ENCODE results near the gene PLCXD3.

Gene PLCXD3

DNA sequence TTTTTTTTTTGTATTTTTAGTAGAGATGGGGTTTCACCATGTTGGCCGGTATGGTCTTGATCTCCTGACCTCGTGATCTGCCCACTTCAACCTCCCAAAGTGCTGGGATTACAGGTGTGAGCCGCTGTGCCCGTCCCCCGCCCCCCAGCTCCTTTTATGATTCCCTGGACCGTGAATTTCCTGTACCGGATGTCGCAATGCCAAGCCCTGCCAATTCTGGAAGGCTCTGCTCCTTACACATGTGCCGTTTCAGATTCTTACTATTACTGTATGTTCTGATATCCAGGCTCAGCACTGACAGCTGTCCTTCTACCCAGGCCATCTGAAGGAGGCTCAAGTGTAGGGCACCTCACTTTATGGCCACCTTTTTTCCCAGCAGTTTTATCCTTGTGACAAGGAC is 100.1 kb downstream of the PLCXD3 start:
- Histone ChIP-seq H3K4me3 (ENCODE audit: low read length, poor library complexity, severe bottlenecking) (no peak overlapping the region), H3K9ac (ENCODE audit: low read depth, low read length, poor library complexity, severe bottlenecking) (no peak overlapping the region), H3K9me3 (ENCODE audit: insufficient read depth, low read depth, low read length) (no peaks in the 10 kb centered on the region), H3K4me2 (ENCODE audit: low read depth, low read length, poor library complexity, severe bottlenecking) (no peak overlapping the region), H4K20me1 (ENCODE audit: insufficient read depth, low read length, poor library complexity, severe bottlenecking) (no peaks in the 10 kb centered on the region), H2AFZ (ENCODE audit: low read length) (no peak overlapping the region), H3F3A (ENCODE audit: low read depth) (no peaks in the 10 kb centered on the region), H3K79me2 (ENCODE audit: insufficient read depth, low read length) (no peaks in the 10 kb centered on the region), H3K27me3 (ENCODE audit: insufficient read depth, low read length, poor library complexity, severe bottlenecking) (no peaks in the 10 kb centered on the region), H3K36me3 (ENCODE audit: insufficient read depth, low read length) (no peaks in the 10 kb centered on the region), H3K9me2 (replicated peaks; ENCODE audit: low read depth, low read length) (no peaks in the 10 kb centered on the region), H3K4me1 (ENCODE audit: insufficient read depth, low read length, poor library complexity, severe bottlenecking) (no peaks in the 10 kb centered on the region)
- no peak for TF ChIP-seq EZH2phosphoT487 (IDR thresholded peaks at IDR 0.05; ENCODE audit: borderline replicate concordance)
- TF ChIP-seq, protein P1, sequence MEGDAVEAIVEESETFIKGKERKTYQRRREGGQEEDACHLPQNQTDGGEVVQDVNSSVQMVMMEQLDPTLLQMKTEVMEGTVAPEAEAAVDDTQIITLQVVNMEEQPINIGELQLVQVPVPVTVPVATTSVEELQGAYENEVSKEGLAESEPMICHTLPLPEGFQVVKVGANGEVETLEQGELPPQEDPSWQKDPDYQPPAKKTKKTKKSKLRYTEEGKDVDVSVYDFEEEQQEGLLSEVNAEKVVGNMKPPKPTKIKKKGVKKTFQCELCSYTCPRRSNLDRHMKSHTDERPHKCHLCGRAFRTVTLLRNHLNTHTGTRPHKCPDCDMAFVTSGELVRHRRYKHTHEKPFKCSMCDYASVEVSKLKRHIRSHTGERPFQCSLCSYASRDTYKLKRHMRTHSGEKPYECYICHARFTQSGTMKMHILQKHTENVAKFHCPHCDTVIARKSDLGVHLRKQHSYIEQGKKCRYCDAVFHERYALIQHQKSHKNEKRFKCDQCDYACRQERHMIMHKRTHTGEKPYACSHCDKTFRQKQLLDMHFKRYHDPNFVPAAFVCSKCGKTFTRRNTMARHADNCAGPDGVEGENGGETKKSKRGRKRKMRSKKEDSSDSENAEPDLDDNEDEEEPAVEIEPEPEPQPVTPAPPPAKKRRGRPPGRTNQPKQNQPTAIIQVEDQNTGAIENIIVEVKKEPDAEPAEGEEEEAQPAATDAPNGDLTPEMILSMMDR (conservative IDR thresholded peaks at IDR 0.05; ENCODE audit: low read length), result no peak

GRCh38 chr5:41408676-41409443 is 101.5 kb downstream of the PLCXD3 start:
- no peaks in the 10 kb centered on the region for H4K20me1 ChIP-seq (ENCODE audit: insufficient read depth, low read length, poor library complexity, severe bottlenecking)
- H3K79me2 ChIP-seq (ENCODE audit: insufficient read depth, low read length), result no peaks in the 10 kb centered on the region
- H2AFZ ChIP-seq (ENCODE audit: low read length), result no peak overlapping the region
- no peak for TF ChIP-seq EZH2phosphoT487 (IDR thresholded peaks at IDR 0.05; ENCODE audit: borderline replicate concordance)
- TF ChIP-seq, protein P1 (conservative IDR thresholded peaks at IDR 0.05; ENCODE audit: low read length), result no peak
- no peaks in the 10 kb centered on the region for H3K36me3 ChIP-seq (ENCODE audit: insufficient read depth, low read length)
- no peak overlapping the region for H3K9ac ChIP-seq (ENCODE audit: low read depth, low read length, poor library complexity, severe bottlenecking)
- H3K27me3 ChIP-seq (ENCODE audit: insufficient read depth, low read length, poor library complexity, severe bottlenecking), result no peaks in the 10 kb centered on the region
- H3K4me2 ChIP-seq (ENCODE audit: low read depth, low read length, poor library complexity, severe bottlenecking), result no peak overlapping the region
- no peaks in the 10 kb centered on the region for H3K9me3 ChIP-seq (ENCODE audit: insufficient read depth, low read depth, low read length)
- H3K4me3 ChIP-seq (ENCODE audit: low read length, poor library complexity, severe bottlenecking), result no peak overlapping the region
- no peaks in the 10 kb centered on the region for H3K4me1 ChIP-seq (ENCODE audit: insufficient read depth, low read length, poor library complexity, severe bottlenecking)
- H3F3A ChIP-seq (ENCODE audit: low read depth), result no peaks in the 10 kb centered on the region
- no peaks in the 10 kb centered on the region for H3K9me2 ChIP-seq (replicated peaks; ENCODE audit: low read depth, low read length)

DNA sequence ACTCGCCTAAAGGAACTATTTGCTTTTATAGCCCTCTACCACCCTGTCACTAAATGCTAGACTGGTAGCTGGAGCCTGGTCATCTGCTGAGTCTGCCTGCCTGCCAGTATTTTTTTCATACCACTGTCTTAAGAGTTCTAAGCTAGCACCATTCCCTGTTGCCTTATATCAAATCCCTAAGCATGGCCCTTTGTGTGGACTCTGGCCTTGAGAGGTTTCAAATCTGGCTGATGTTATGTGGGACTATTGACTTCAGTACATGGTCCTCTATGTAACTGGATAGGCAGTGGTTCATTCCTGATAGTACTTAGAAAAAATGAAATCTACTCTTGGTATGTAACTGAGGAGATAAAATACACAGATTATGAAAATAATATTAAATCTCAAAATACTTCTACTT is 103.5 kb downstream of the PLCXD3 start:
- H2AFZ ChIP-seq (ENCODE audit: low read length), result no peak overlapping the region
- H3K79me2 ChIP-seq (ENCODE audit: insufficient read depth, low read length), result no peaks in the 10 kb centered on the region
- no peaks in the 10 kb centered on the region for H3K27me3 ChIP-seq (ENCODE audit: insufficient read depth, low read length, poor library complexity, severe bottlenecking)
- H4K20me1 ChIP-seq (ENCODE audit: insufficient read depth, low read length, poor library complexity, severe bottlenecking), result no peaks in the 10 kb centered on the region
- TF ChIP-seq, protein P1 (conservative IDR thresholded peaks at IDR 0.05; ENCODE audit: low read length), result no peak
- TF ChIP-seq EZH2phosphoT487 (IDR thresholded peaks at IDR 0.05; ENCODE audit: borderline replicate concordance), result no peak
- no peaks in the 10 kb centered on the region for H3K9me3 ChIP-seq (ENCODE audit: insufficient read depth, low read depth, low read length)
- H3K4me2 ChIP-seq (ENCODE audit: low read depth, low read length, poor library complexity, severe bottlenecking), result no peak overlapping the region
- no peaks in the 10 kb centered on the region for H3K4me1 ChIP-seq (ENCODE audit: insufficient read depth, low read length, poor library complexity, severe bottlenecking)
- no peak overlapping the region for H3K4me3 ChIP-seq (ENCODE audit: low read length, poor library complexity, severe bottlenecking)
- H3K9me2 ChIP-seq (replicated peaks; ENCODE audit: low read depth, low read length), result no peaks in the 10 kb centered on the region
- H3K9ac ChIP-seq (ENCODE audit: low read depth, low read length, poor library complexity, severe bottlenecking), result no peak overlapping the region
- no peaks in the 10 kb centered on the region for H3F3A ChIP-seq (ENCODE audit: low read depth)
- H3K36me3 ChIP-seq (ENCODE audit: insufficient read depth, low read length), result no peaks in the 10 kb centered on the region
